Suppressor macrophage treated with lipopolysaccharide for 1 hour (primary cell): Measurements from ENCODE around the gene PNLIP.

Experiments used
- DNase-seq, 3 donors: peaks; one replicate each; pipeline ENCODE4 v3.0.0-alpha.2; 2020 to 2022

PNLIP gene

DNA sequence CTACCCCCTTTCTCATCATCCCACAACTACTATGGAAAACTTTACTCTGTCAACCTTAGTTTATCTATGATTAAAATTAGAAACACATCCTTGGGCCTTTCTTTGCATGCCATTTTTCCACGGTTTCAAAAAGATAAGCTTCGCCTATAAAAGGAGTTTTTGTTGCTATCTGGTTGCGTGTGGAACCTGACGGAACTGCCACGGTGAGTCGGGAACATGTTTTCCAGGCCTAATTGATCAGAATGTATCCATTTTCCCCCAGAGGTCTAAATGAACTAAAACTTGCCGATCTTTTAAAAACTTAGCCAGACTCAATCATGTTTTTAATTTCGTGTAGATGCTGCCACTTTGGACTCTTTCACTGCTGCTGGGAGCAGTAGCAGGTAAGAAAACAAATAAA, at the start of gene PNLIP:
PNLIP (plus strand) TSS at position 176 of the 400 bp plus-strand sequence; CDS start at position 338, 162 bp downstream.
- no peak for DNase-seq

- DNase-seq, result no peak
These were observed 40.9 kb upstream of the PNLIP start for GRCh38 chr10:116504786-116505185.

DNA sequence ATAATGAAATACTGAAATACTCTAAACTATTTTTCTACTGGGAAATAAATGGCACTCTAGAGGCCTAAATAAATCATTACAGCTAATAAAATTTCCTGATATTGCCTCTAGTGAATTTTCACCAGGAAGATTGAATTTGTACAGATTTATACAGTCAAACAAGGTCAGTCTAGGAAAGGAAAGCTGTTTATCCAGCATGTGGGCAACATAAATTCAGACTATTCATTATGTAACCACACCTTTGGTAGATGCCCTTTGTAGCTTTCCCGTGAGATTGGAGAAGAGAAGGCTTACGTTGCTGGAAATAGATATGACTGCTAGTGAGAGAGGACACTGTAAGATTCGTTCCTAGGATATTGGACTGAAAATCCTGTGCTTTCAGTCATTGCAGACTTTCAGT, 35.2 kb upstream of the PNLIP start:
- DNase-seq, result no peak

GRCh38 chr10:116511365-116511764, 34.4 kb upstream of the PNLIP start:
- DNase-seq, result no peak

GRCh38 chr10:116521424-116522290, 24.1 kb upstream of the PNLIP start:
- DNase-seq, result peak; percentile 57 to 62 (median 60)

- no peak for DNase-seq
These were observed 22.8 kb upstream of the PNLIP start for GRCh38 chr10:116522803-116523381.

DNA sequence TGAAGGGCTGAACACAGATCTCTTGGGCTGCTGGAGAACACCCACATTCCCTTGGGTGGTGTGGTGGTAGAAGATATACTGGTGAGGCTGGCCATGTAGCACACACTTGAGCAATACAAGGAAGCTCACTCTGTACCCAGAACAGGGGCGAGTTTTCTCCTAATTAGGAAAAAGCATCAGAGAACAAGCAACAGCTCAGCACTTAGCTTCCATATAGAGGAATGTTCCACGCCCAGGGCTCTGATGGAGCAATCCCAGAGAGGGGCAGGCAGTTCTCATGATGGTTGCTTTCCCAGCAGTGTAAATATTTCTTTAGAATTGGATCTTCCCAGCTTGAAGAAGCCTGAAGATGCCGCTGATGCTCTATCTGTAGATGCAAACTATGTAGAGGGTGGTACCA, 21.0 kb upstream of the PNLIP start:
- no peak for DNase-seq

DNA sequence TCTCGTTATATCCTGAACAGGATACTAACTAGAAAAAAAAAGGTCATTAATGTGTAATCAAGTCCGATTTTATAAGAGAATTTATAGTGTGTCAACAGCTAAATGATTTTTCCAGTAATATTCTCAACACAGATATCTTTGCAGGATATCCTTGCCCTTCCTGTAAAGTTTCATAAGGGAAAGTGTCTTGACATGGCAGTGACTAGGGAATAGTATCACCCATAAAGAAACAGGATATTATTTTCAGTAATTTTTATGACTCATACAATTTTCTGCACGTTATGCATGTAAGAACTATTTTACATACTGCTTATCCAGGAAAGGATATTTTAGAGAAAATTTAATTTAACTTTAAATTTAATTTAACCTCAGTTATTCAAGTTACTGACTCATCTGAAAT, 19.5 kb upstream of the PNLIP start:
- DNase-seq, result no peak

GRCh38 chr10:116536810-116537209, 8.9 kb upstream of the PNLIP start:
- no peak for DNase-seq

DNA sequence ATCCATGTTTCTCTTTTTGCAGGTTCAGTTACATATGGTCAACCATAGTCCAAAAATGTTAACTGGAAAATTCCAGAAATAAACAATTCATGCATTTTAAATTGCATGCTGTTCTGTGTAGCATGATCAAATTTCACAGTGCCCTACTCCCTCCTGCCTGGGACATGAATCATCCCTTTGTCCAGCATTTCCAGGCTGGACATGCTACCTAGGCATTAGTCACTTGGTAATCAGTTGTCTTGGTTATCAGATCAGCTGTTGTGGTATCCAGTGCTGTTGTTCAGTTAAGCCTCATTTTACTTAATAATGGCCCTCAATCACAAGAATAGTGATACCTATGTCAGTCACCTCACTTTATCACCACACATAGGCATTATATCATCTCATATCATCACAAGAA, 7.3 kb upstream of the PNLIP start:
- no peak for DNase-seq

DNA sequence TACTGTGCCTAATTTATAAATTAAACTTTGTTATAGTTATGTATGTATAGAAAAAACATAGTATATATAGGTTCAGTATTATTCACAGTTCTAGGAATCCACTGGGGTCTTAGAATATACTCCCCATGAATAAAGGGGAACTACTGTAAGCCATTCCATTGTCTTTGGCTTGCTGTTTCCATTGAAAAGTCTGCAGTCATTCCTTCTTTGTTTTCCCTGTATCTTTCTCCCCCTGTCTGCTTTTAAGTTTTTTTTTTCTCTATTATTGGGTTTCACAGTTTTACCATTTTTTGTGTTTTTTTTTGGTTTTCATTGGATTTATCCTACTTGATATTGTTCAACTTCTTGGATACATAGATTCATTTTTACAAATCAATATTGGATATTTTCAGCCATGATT, 6.7 kb upstream of the PNLIP start:
- no peak for DNase-seq

DNA sequence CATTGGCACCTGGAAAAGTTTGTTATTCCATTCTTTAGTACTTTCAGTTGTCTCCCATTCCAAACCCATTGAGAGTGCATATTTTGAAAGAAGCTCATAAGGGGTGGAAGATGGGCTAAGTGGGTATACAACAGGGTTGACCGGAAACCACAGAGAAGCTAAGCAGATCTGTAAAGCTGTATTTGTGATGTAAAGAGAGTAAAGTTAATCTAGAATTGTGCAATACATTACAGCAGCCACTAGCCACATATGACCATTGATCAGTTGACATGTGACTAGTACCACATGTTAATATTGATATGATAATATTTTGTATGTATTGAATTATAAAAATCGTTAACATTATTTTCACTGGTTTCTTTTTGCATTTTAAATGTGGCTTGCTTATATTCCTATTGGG, 4.9 kb upstream of the PNLIP start:
- no peak for DNase-seq

DNA sequence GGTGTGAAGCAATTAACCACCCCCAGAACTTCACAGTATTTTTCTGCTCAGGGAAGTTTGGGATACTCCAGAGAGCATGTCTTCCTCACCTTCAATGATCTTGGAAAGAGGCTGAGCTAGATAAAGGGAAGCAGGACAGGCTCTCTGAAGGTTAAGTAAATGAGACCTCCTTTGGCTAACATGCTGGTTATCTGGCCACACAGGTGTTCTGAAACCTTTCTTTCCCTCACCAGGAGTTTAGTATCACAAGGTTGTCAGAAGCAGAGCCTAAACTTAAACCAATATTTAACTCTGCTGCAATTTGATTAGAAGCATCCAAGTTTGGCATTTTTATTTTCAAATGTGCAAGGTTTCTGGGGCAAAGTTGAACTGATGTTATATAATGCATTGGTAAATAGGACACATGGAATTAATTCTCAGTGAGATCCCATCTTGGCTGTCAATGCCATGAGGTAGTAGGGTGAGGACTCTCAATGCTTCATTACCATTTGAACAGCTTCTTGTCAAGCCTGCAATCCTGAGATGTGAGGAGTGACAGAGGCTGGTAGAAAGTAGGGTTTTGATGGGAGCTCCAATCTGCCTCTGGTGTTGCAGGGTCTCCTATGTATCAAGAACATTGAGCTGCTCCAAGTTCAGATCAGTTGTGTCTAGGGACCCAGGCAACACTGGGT, 3.6 kb upstream of the PNLIP start:
- no peak for DNase-seq

- no peak for DNase-seq
These were observed 609 bp upstream of the PNLIP start for GRCh38 chr10:116545122-116545521.

DNA sequence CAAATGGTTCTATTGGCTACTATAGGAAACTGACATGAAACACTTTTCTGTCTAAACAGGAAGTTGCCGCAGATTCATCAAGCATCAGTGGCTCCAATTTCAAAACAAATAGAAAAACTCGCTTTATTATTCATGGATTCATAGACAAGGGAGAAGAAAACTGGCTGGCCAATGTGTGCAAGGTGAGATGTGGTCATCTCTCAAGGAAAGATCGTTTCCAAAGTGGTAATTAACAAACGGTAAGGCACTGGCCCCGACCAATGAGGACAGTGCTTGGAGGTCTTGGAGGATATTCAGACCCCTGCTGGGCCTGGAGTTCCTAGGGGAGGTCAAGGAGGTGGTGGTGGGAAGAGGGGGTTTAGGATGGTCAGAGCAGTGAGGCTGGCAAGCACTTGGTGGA, 2.6 kb downstream of the PNLIP start:
- DNase-seq, result no peak

DNA sequence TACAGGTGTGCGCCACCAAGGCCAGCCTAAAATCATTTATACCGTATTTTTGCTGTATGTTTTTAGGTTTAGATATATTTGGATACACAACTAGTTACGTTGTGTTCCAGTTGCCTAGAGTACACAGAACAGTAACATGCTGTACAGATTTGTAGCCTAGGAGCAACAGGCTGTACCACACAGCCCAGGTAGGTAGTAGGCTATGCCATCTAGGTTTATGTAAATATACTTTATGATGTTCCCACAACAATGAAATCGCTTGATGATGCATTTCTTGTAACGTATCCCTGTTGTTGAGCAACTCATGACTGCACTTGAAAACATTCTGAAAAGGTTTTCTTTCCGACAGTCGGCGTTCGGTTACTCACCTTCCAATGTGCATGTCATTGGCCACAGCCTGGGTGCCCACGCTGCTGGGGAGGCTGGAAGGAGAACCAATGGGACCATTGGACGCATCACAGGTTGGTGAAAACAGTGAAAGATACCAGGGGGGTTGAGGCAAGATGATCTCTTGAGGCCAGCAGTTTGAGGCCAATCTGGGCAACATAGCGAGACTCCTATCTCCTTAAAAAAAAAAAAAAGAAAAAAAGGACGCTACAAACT, 7.7 kb downstream of the PNLIP start:
- DNase-seq, result no peak

GRCh38 chr10:116554628-116555027, 8.9 kb downstream of the PNLIP start:
- DNase-seq, result no peak

DNA sequence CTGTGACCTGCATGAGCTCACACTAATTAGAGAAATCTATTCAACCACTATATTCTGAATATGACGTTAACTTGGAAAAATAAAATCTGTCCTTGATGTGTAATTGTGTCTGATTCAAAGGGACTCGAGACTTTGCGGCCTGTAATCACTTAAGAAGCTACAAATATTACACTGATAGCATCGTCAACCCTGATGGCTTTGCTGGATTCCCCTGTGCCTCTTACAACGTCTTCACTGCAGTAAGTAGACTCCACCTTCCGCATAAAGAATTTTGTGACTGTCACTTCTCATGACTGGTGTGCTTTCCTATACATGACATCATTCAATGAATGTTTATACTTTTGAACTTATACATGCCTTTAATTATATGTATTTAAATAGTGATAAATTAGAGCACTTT, 10.1 kb downstream of the PNLIP start:
- no peak for DNase-seq

- DNase-seq, result no peak
These were observed 11.7 kb downstream of the PNLIP start for GRCh38 chr10:116557305-116557880.

DNA sequence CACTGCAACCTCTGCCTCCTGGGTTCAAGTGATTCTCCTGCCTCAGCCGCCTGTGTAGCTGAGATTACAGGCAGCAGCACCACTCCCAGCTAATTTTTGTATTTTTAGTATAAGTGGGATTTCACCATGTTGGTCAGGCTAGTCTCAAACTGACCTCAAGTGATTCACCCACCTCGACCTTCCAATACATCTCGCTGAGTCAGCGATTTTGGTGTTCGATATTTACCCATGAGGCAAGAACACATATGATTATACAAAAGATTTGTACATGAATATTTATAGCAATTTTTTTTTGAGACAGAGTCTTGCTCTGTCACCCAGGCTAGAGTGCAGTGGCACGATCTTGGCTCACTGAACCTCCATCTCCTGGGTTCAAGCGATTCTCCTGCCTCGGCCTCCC, 19.8 kb downstream of the PNLIP start:
- no peak for DNase-seq

DNA sequence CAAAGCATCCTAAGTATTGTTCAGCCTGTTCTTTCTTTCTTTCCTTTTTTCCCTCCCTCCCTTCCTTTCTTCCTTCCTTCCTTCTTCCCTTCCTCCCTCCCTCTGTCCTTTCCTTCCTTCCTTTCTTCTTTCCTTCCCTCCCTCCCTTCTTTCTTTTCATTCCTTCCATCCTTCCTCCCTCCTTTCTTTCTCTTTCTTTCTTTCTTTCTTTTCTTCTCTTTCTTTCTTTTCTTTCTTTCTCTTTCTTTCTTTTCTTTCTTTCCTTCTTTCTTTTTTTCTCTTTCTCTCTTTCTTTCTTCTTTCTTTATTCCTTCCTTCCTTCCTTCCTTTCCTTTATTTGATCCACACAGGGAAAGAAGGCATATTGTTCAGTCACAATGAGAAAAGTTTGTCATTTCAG, 21.2 kb downstream of the PNLIP start:
- no peak for DNase-seq

- no peak for DNase-seq
These were observed 21.6 kb downstream of the PNLIP start for GRCh38 chr10:116567335-116567734.

DNA sequence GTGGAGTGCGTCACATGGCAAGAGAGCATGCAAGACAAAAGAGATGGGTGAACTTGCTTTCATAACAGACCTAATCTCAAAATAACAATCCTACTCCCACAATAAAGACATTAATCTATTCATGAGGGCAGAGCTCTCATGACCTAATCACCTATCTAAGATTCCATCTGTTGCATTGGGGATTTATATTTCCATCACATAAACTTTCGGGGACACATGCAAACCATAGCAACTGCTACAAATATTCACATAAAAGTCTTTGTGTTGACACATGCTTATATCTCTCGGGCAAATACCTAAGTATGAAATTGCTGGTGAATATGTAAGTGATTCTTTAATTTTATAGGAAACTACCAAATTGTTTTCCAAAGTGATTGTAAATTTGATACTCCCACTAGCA, 29.1 kb downstream of the PNLIP start:
- DNase-seq, result no peak
